Caco-2 (cell line): ENCODE results near the gene KCNK4. TPM values are rescaled to one million over a fixed set of nuclear protein-coding genes. Genes with fewer than 3 reads are reported as not detected.

Experiments
- BruUV-seq: library from RNA; stranded (reverse); fragments of 400-500 nt; replicated peaks from 2 replicates; lab custom pipeline; 2021; lab: Mats Ljungman, UMichigan
- CTCF ChIA-PET: fragments of 300-600 bp; sonication (Branson Sonifier 250); formaldehyde crosslinking; loops from one replicate; lab custom pipeline; 2022; ENCODE audit warnings: antibody characterized with exemption; lab: Charles Lee
- POLR2A ChIA-PET: fragments of 300-600 bp; sonication (Branson Sonifier 250); formaldehyde crosslinking; loops from one replicate; lab custom pipeline; 2022; ENCODE audit warnings: antibody characterized with exemption; lab: Charles Lee
- DNase-seq, 2 experiments: peaks; one replicate each; pipeline versions ENCODE4 v3.0.0 to v3.0.0-alpha.2; 2020 to 2022
- H3K27me3 ChIP-seq: replicated peaks from 2 replicates; pipeline ENCODE4 v1.6.0; 2011; ENCODE audit warnings: low read length; ENCODE audit not compliant: control insufficient read depth, insufficient read depth
- H3K36me3 ChIP-seq: 2 replicates; pipeline ENCODE4 v1.5.1; 2011; ENCODE audit warnings: low read length; ENCODE audit not compliant: control insufficient read depth, insufficient read depth
- H3K4me1 ChIP-seq: fragments of 250-450 bp; sonication (Bioruptor Pico); 2 replicates; pipeline ENCODE4 v1.5.1; 2020; ENCODE audit warnings: mild to moderate bottlenecking
- H3K4me3 ChIP-seq: 2 replicates; pipeline ENCODE4 v1.5.1; 2011; ENCODE audit warnings: low read depth, mild to moderate bottlenecking, control low read depth, low read length
- H3K9me3 ChIP-seq: fragments of 250-450 bp; sonication (Bioruptor Pico); 2 replicates; pipeline ENCODE4 v1.5.1; 2020; ENCODE audit warnings: mild to moderate bottlenecking, moderate library complexity
- H3K27ac Mint-ChIP-seq: one replicate; pipeline ENCODE4 v1.8.0; 2022; ENCODE audit warnings: mixed read lengths; ENCODE audit not compliant: unreplicated experiment
- H3K27me3 Mint-ChIP-seq: one replicate; pipeline ENCODE4 v1.8.0; 2022; ENCODE audit warnings: mixed read lengths; ENCODE audit not compliant: insufficient read depth, unreplicated experiment
- H3K36me3 Mint-ChIP-seq: one replicate; pipeline ENCODE4 v1.8.0; 2022; ENCODE audit warnings: mild to moderate bottlenecking, mixed read lengths; ENCODE audit not compliant: insufficient read depth, unreplicated experiment
- H3K4me1 Mint-ChIP-seq: one replicate; pipeline ENCODE4 v1.8.0; 2022; ENCODE audit warnings: low read depth, mixed read lengths; ENCODE audit not compliant: unreplicated experiment
- H3K4me3 Mint-ChIP-seq: one replicate; pipeline ENCODE4 v1.8.0; 2022; ENCODE audit warnings: mild to moderate bottlenecking, moderate library complexity, mixed read lengths; ENCODE audit not compliant: unreplicated experiment
- H3K9me3 Mint-ChIP-seq: one replicate; pipeline ENCODE4 v1.8.0; 2022; ENCODE audit warnings: mixed read lengths; ENCODE audit not compliant: unreplicated experiment
- intact Hi-C: fragments of 100-400 bp; cut with micrococcal nuclease; formaldehyde crosslinking; loops from one replicate; pipeline ENCODE4 v1.10.0; 2022; ENCODE audit not compliant: unreplicated experiment
- total RNA-seq: library from RNA; stranded (reverse); gene quantifications from 2 replicates; pipeline ENCODE4 v1.2.3, GENCODE V29; 2022
- TF ChIP-seq, protein P1 (sequence below), 2 experiments: fragments of 200-600 bp in 1 of 2; IDR thresholded peaks; 1 replicate in 1 of 2; 2 replicates in 1 of 2; pipeline versions ENCODE4 v1.5.1 to v1.8.0; 2011 to 2022; ENCODE audit warnings: antibody characterized with exemption in 1 of 2, control low read depth in 1 of 2, inconsistent platforms in 1 of 2, low read depth in 1 of 2, low read length in 1 of 2, mild to moderate bottlenecking in 1 of 2, moderate library complexity in 1 of 2; ENCODE audit not compliant: insufficient read depth in 1 of 2, severe bottlenecking in 1 of 2, unreplicated experiment in 1 of 2

The KCNK4 gene
- total RNA-seq, 1 experiment from 2014 or later, result not detected

DNA sequence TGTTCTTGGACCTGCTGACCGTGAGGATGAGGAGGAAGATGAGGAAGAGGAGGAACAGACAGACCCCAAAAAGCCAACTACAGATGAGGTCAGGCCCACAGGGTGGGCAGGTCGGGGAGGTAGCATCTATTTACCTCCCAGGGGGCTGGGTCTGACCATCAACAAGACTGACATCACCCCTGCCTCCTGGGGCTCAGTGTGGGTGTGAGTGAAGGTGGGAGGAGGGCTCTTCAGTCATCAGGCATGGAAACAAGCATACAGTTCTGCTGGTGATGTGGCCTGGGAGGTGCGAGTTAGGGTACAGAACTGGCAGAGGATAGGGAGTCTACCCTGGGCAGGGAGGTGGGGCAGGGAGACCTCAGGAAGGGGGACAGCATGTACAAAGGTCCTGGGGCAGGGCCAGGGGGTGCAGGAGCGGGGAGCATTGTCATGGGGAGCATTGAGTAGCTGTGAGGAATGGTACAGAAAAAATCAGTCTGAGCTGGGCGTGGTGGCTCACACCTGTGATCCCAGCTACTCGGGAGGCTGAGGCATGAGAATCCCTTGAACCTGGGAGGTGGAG lies 30.9 kb upstream of the KCNK4 start:
- ChIA-PET CTCF (interaction anchor here (1.5 kb wide), 1 partner anchor 8 kb away, joined by 6 read pairs; no protein-coding TSS in a partner anchor), POLR2A (no interaction called here)
- H3K27me3 Mint-ChIP-seq, result no peaks in the 10 kb centered on the region
- no peak overlapping the region for H3K4me3 Mint-ChIP-seq
- TF ChIP-seq, protein P1, sequence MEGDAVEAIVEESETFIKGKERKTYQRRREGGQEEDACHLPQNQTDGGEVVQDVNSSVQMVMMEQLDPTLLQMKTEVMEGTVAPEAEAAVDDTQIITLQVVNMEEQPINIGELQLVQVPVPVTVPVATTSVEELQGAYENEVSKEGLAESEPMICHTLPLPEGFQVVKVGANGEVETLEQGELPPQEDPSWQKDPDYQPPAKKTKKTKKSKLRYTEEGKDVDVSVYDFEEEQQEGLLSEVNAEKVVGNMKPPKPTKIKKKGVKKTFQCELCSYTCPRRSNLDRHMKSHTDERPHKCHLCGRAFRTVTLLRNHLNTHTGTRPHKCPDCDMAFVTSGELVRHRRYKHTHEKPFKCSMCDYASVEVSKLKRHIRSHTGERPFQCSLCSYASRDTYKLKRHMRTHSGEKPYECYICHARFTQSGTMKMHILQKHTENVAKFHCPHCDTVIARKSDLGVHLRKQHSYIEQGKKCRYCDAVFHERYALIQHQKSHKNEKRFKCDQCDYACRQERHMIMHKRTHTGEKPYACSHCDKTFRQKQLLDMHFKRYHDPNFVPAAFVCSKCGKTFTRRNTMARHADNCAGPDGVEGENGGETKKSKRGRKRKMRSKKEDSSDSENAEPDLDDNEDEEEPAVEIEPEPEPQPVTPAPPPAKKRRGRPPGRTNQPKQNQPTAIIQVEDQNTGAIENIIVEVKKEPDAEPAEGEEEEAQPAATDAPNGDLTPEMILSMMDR (IDR thresholded peaks at IDR 0.05; ENCODE audit: insufficient read depth in 1 of 2, low read depth in 1 of 2, low read length in 1 of 2, severe bottlenecking in 1 of 2, unreplicated experiment in 1 of 2), result no peak
- peaks cover 57% of the 10 kb centered on the region for H3K36me3 Mint-ChIP-seq
- Histone ChIP-seq H3K9me3 (no peaks in the 10 kb centered on the region), H3K36me3 (peaks cover 3% of the 10 kb centered on the region), H3K4me1 (no peaks in the 10 kb centered on the region), H3K27me3 (no peaks in the 10 kb centered on the region), H3K4me3 (no peak overlapping the region)
- H3K9me3 Mint-ChIP-seq, result no peaks in the 10 kb centered on the region
- no peak for DNase-seq
- intact Hi-C loops, result no loop called here
- H3K4me1 Mint-ChIP-seq, result peaks cover 8% of the 10 kb centered on the region
- no TSS peak for BruUV-seq
- no peak overlapping the region for H3K27ac Mint-ChIP-seq

DNA sequence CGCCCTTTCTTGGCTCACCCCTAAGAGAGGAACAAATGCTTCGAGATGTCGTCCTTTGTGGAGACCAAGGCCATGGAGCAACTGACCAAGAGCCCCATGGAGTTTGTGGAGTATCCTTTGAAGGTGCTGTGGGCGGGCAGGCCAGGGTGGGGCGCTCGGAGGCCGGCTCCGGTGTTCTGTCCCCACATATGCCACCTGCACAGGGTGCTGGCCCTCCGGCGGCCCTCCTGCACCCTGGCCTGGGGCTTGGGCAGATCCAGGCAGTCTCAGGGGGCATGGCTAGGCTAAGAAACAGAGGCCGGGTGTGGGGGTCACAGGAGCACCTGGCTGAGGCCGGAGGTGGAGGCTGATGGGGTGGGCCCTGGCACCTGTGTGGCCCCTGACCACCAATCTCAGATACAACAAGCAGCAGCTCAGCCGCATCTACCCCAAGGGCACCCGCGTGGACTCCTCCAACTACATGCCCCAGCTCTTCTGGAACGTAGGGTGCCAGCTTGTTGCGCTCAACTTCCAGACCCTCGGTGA lies 29.5 kb upstream of the KCNK4 start:
- ChIA-PET CTCF (interaction anchor here (1.2 to 1.5 kb wide), 2 partner anchors 9 to 43 kb away, joined by 3 to 6 read pairs; no protein-coding TSS in a partner anchor), POLR2A (no interaction called here)
- Mint-ChIP-seq H3K27ac (no peak overlapping the region), H3K27me3 (no peaks in the 10 kb centered on the region), H3K4me1 (peaks cover 8% of the 10 kb centered on the region), H3K36me3 (peaks cover 70% of the 10 kb centered on the region), H3K4me3 (no peak overlapping the region), H3K9me3 (no peaks in the 10 kb centered on the region)
- TF ChIP-seq, protein P1 (IDR thresholded peaks at IDR 0.05; ENCODE audit: insufficient read depth in 1 of 2, low read depth in 1 of 2, low read length in 1 of 2, severe bottlenecking in 1 of 2, unreplicated experiment in 1 of 2), result no peak
- no TSS peak for BruUV-seq
- intact Hi-C loops, result no loop called here
- Histone ChIP-seq H3K4me1 (no peaks in the 10 kb centered on the region), H3K9me3 (no peaks in the 10 kb centered on the region), H3K27me3 (no peaks in the 10 kb centered on the region), H3K4me3 (no peak overlapping the region), H3K36me3 (peaks cover 3% of the 10 kb centered on the region)
- DNase-seq, result no peak

DNA sequence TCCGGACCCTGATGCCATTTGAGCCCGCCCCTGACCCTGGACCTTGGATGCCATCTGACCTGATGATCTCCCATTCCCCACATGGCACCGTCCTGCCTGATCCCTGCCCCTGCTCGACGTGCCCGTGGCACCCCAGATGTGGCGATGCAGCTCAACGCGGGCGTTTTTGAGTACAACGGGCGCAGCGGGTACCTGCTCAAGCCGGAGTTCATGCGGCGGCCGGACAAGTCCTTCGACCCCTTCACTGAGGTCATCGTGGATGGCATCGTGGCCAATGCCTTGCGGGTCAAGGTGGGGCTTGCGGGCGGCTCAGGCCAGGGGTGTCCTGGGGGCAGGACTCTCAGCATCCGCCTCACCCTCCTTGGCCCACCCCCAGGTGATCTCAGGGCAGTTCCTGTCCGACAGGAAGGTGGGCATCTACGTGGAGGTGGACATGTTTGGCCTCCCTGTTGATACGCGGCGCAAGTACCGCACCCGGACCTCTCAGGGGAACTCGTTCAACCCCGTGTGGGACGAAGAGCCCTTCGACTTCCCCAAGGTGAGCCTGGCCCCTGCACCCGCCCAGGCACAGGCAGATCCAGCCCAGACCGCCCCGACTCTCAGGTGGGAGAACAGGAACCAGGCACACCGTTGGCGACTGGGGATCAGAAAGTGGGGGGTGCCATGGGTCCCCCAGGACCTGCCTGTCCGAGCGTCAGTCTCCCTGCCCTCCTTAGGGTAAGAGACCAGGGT lies 28.7 kb upstream of the KCNK4 start:
- Mint-ChIP-seq H3K9me3 (no peaks in the 10 kb centered on the region), H3K4me3 (no peak overlapping the region), H3K36me3 (peaks cover 76% of the 10 kb centered on the region), H3K27me3 (no peaks in the 10 kb centered on the region), H3K4me1 (peaks cover 8% of the 10 kb centered on the region), H3K27ac (no peak overlapping the region)
- intact Hi-C loops, result no loop called here
- Histone ChIP-seq H3K27me3 (no peaks in the 10 kb centered on the region), H3K4me3 (no peak overlapping the region), H3K4me1 (no peaks in the 10 kb centered on the region), H3K9me3 (no peaks in the 10 kb centered on the region), H3K36me3 (peaks cover 3% of the 10 kb centered on the region)
- no peak for DNase-seq
- TF ChIP-seq, protein P1 (IDR thresholded peaks at IDR 0.05; ENCODE audit: insufficient read depth in 1 of 2, low read depth in 1 of 2, low read length in 1 of 2, severe bottlenecking in 1 of 2, unreplicated experiment in 1 of 2), result no peak
- no TSS peak for BruUV-seq
- CTCF ChIA-PET, result interaction anchor here (1.1 to 1.4 kb wide), 3 partner anchors 10 to 42 kb away, joined by 3 to 13 read pairs (median 3); no protein-coding TSS in a partner anchor
- POLR2A ChIA-PET, result no interaction called here
